Measurements from ENCODE around the gene CYTH3. TPM values are rescaled to one million over a fixed set of nuclear protein-coding genes. Genes with fewer than 3 reads are reported as not detected.

Gene CYTH3
- total and polyA plus RNA-seq, 2 of the 13 experiments (the other 11 are each of a cell fraction or from before 2014, with no cell fraction given) = 3.1 to 3.8 TPM

DNA sequence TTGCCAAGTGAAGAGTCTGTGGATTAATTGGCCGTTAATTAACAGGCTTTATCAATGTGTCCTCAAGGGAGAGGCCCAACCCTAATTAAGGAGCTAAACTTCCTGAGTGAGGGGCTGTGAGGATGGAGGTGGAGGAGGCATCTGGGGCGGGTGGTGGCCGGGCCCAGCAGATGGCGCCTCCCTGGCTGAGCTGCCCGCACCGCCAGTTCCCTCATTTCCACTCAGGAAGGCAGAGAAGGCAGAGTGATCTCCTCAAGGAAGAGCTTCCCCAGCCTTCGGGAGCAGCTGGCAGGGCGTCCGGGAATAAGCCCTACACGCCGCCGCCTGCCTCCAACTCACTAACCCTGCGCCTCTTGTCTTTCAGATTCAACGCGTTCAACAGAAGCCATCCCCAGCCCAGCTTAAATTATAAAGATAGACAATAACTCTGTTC lies 112.2 kb downstream of the CYTH3 start (continued):
- TF ChIP-seq ZNF687 (CRISPR knock-in tag; IDR thresholded peaks at IDR 0.05) (0 out of 2 replicates have a peak, but pooled peaks have one; percentile 15), HOXA9 (CRISPR knock-in tag; IDR thresholded peaks at IDR 0.05; ENCODE audit: borderline replicate concordance) (no peak), ZNF34 (CRISPR knock-in tag; IDR thresholded peaks at IDR 0.05; ENCODE audit: borderline replicate concordance) (no peak), ZNF616 (CRISPR knock-in tag; IDR thresholded peaks at IDR 0.05; ENCODE audit: low read depth) (no peak), FOXA3 (CRISPR knock-in tag; IDR thresholded peaks at IDR 0.05) (no peak), ZC3H13 (CRISPR knock-in tag; IDR thresholded peaks at IDR 0.05) (no peak)

- H3K9me3 ChIP-seq (ENCODE audit: low read length) = no peaks in the 10 kb centered on the region
- no peaks in the 10 kb centered on the region for H3K27me3 ChIP-seq (ENCODE audit: control insufficient read depth in 1 of 2, insufficient read depth in 2 of 2, low read length in 2 of 2)
- H3K4me3 ChIP-seq (replicated peaks in 1 of 3; ENCODE audit: insufficient read depth in 1 of 3, low read depth in 2 of 3, low read length in 3 of 3) = no peak overlapping the region
- no peaks in the 10 kb centered on the region for H3K4me1 ChIP-seq (ENCODE audit: insufficient read depth, low read length)
- no peak for DNase-seq (ENCODE audit: low spot score)
- intact Hi-C loops (cut with micrococcal nuclease; ENCODE audit: unreplicated experiment) = loop anchor here (1.0 kb wide), 1 partner anchor 164 kb away; no protein-coding TSS in a partner anchor
- TF ChIP-seq DR1 (CRISPR knock-in tag; IDR thresholded peaks at IDR 0.05) = no peak
- peak; percentile 21 for TF ChIP-seq AGO2 (optimal IDR thresholded peaks at IDR 0.05; ENCODE audit: low read depth, low read length)
- FAIRE-seq = no peak
- in situ Hi-C loops (cut with HindIII; ENCODE audit: extremely low pct_ligation_motif_present, low pct_unique_long_range_greater_than_20kb) = loop anchor here (5.0 to 10.0 kb wide), 2 partner anchors 163 to 275 kb away; no protein-coding TSS in a partner anchor
- H3K27ac ChIP-seq (ENCODE audit: extremely low read length, insufficient read depth, low read length) = no peak overlapping the region
- no peaks in the 10 kb centered on the region for H3K79me2 ChIP-seq (ENCODE audit: insufficient read depth, low read length)
- H3K36me3 ChIP-seq (replicated peaks in 1 of 2; ENCODE audit: control insufficient read depth in 1 of 2, insufficient read depth in 2 of 2, low read length in 2 of 2) = peaks cover 9 to 37% of the 10 kb centered on the region in 2 experiments; a peak in 4 of 5 replicates
- 87% methylated on average over 14 of the region's 24 CpGs for WGBS (ENCODE audit: low lambda C conversion rate)
- H3K4me2 ChIP-seq (ENCODE audit: low read depth, low read length) = no peak overlapping the region
- no peaks in the 10 kb centered on the region for H4K20me1 ChIP-seq (ENCODE audit: insufficient read depth, low read length)
- H2AFZ ChIP-seq (ENCODE audit: low read length) = no peak overlapping the region
- CTCF ChIA-PET (ENCODE audit: low intra/inter-chr PET ratio, low total read pairs) = interaction anchor here (2.6 kb wide), 1 partner anchor 164 kb away, joined by 23 read pairs; no protein-coding TSS in a partner anchor
- no peak for ATAC-seq
- H3K9ac ChIP-seq (ENCODE audit: insufficient read depth, low read depth, low read length) = no peak overlapping the region
- no TSS peak for BruUV-seq (replicated peaks)
- POLR2A ChIA-PET = no interaction called here
Observed at GRCh38 chr7:6159524-6160031, 112.8 kb downstream of the CYTH3 start.
